PC-9 (cell line): Measurements from ENCODE around the gene MGLL.

Source experiments
- EZH2 ChIP-seq: fragments of 200-600 bp; sonication (generic); IDR thresholded peaks from 2 replicates; pipeline ENCODE4 v1.8.0; 2017; ENCODE audit warnings: antibody characterized with exemption, low read depth
- TF ChIP-seq, protein P1 (sequence below): fragments of 200-600 bp; sonication (generic); conservative IDR thresholded peaks from 2 replicates; pipeline ENCODE4 v1.6.1; 2017; ENCODE audit warnings: mixed run types, antibody characterized with exemption, mild to moderate bottlenecking, moderate library complexity

- no peak for TF ChIP-seq EZH2
- TF ChIP-seq, protein P1, sequence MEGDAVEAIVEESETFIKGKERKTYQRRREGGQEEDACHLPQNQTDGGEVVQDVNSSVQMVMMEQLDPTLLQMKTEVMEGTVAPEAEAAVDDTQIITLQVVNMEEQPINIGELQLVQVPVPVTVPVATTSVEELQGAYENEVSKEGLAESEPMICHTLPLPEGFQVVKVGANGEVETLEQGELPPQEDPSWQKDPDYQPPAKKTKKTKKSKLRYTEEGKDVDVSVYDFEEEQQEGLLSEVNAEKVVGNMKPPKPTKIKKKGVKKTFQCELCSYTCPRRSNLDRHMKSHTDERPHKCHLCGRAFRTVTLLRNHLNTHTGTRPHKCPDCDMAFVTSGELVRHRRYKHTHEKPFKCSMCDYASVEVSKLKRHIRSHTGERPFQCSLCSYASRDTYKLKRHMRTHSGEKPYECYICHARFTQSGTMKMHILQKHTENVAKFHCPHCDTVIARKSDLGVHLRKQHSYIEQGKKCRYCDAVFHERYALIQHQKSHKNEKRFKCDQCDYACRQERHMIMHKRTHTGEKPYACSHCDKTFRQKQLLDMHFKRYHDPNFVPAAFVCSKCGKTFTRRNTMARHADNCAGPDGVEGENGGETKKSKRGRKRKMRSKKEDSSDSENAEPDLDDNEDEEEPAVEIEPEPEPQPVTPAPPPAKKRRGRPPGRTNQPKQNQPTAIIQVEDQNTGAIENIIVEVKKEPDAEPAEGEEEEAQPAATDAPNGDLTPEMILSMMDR = no peak
These were observed 76.5 kb downstream of the MGLL start for GRCh38 chr3:127745656-127746399.
